ENCODE measurements around the gene PPRC1. TPM values are rescaled to one million over a fixed set of nuclear protein-coding genes. Genes with fewer than 3 reads are reported as not detected.

Gene PPRC1
- total RNA-seq, 1 donor from 2014 or later, result 30.7 TPM

DNA sequence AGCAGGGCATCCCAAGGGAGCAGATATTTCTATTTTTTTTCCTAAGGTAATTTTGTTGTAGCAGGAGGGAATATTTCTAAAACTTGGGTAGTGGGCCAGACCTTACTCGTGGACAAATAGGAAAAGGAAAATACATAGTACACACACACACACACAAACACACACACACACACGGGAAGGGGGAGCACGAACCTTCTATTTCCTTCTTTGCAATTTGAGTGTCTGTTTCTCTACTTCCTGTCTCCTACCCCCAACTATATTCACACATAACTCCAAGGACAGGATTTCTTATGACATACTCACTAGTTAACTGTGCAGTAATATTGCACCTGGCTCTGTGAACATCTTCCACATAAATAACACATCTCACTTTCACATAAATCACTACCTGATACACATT is 17.1 kb upstream of the PPRC1 start:
- H3K9me3 ChIP-seq, result no peaks in the 10 kb centered on the region
- H3K4me3 ChIP-seq, result peak overlapping the region in 1 of 2 donors; percentile 84
- H3K27me3 ChIP-seq, result no peaks in the 10 kb centered on the region
- peaks cover 33 to 53% of the 10 kb centered on the region in 2 donors for H3K4me1 ChIP-seq
- peak overlapping the region; percentile 71 to 100 for H3K27ac ChIP-seq
- peaks cover 7 to 9% of the 10 kb centered on the region in 2 donors for H3K36me3 ChIP-seq
- DNase-seq (ENCODE audit: low spot score in 2 of 2), result no peak
- intact Hi-C loops (cut with DNase I), result loop anchor here (5.0 kb wide), 1 partner anchor 37 kb away; the partner anchor contains the start of gene NOLC1
- TF ChIP-seq, protein P1, sequence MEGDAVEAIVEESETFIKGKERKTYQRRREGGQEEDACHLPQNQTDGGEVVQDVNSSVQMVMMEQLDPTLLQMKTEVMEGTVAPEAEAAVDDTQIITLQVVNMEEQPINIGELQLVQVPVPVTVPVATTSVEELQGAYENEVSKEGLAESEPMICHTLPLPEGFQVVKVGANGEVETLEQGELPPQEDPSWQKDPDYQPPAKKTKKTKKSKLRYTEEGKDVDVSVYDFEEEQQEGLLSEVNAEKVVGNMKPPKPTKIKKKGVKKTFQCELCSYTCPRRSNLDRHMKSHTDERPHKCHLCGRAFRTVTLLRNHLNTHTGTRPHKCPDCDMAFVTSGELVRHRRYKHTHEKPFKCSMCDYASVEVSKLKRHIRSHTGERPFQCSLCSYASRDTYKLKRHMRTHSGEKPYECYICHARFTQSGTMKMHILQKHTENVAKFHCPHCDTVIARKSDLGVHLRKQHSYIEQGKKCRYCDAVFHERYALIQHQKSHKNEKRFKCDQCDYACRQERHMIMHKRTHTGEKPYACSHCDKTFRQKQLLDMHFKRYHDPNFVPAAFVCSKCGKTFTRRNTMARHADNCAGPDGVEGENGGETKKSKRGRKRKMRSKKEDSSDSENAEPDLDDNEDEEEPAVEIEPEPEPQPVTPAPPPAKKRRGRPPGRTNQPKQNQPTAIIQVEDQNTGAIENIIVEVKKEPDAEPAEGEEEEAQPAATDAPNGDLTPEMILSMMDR (IDR thresholded peaks at IDR 0.05), result no peak

DNA sequence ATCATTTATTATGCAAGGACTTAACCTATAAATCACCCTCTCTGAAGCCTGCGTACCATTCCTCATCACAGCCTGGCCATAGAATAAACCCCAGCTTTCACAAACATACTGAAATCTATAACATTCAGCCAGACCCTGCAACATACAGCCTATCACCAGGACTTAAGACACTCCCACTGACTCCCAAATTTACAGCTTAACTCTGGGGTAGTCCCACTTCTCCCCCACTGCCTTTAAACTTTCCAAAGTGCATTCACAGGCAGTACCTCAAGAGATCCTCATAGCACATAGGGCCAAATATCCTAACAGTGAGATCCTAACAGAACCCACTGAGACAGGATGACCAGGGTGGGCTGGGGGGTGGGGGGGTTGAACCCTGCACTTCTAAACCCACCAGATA is 16.2 kb upstream of the PPRC1 start:
- intact Hi-C loops (cut with DNase I), result loop anchor here (5.0 kb wide), 1 partner anchor 36 kb away; the partner anchor contains the start of gene NOLC1
- H3K36me3 ChIP-seq, result peaks cover 0 to under 1% of the 10 kb centered on the region in 2 donors
- DNase-seq (ENCODE audit: low spot score in 2 of 2), result no peak
- H3K4me1 ChIP-seq, result peaks cover 35 to 57% of the 10 kb centered on the region in 2 donors
- H3K4me3 ChIP-seq, result peak overlapping the region; percentile 88 to 94
- peak overlapping the region; percentile 98 to 100 for H3K27ac ChIP-seq
- H3K9me3 ChIP-seq, result no peaks in the 10 kb centered on the region
- TF ChIP-seq, protein P1 (IDR thresholded peaks at IDR 0.05), result no peak
- H3K27me3 ChIP-seq, result no peaks in the 10 kb centered on the region

DNA sequence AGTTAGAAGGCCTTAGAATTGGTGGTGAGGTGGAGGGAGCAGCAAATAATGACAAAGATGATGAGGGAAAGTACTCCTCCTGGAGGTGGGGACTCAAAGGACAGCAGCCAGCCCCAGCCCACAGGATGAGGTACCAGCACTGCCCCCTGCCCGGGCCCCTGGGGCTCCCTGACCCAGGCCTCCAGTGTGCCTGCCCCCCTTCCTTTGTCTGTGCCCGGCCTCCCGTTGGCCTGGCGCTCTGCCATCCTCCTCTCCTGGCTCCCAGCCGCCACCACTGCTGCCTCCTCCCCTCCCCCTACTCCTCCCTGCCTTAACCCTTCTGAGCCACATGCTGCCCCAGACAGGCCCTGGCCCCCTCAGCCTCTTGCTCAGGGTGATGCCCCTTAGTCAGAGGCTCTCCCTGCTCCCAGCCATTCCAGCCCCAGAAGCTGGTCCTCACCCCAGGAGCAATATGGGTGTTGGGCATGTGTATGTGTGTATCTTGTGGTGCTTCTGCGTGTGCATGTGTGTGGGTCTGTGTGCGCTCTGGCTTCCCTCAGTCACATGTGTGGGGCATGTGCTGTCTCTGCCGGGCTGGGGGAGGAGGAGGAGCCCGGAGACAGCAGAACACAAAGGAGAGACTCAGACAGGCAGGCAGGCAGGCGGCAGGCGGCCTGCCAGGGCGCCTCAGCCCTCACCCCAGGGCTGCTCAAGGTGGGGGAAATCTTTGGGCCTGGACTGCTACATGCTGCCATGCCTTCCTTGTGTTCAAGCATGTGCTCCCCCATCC is 15.3 kb upstream of the PPRC1 start:
- Histone ChIP-seq H3K27me3 (no peaks in the 10 kb centered on the region), H3K36me3 (no peaks in the 10 kb centered on the region), H3K4me1 (peaks cover 37 to 55% of the 10 kb centered on the region in 2 donors), H3K4me3 (peak overlapping the region; percentile 88 to 94), H3K9me3 (no peaks in the 10 kb centered on the region), H3K27ac (peak overlapping the region; percentile 98 to 100)
- DNase-seq (ENCODE audit: low spot score in 2 of 2), result peak in 1 of 2 donors; percentile 85
- intact Hi-C loops (cut with DNase I), result loop anchor here (2.0 to 5.0 kb wide), 2 partner anchors 35 to 53 kb away; partner anchors contain the start of genes HPS6 and NOLC1
- TF ChIP-seq, protein P1 (IDR thresholded peaks at IDR 0.05), result no peak

DNA sequence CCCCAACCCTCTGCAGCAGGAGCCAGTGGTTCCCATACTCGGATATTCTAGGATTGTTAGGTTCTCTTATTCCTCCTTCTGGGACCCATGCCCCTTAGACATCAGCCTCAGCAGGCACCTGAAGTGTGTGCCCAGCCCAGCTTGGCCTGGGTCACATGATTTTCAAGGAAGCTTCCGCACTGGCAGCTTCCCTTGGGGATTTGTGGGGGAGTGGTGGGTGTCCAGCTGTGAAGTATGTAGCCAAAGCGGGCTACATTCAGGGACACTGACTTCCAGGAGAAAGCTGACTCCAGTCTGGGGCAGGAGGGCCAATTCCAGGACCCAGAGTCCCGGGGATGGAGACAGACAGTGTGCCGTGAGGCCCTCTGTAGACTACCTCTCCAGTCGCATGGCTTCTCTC is 14.0 kb upstream of the PPRC1 start:
- peak overlapping the region; percentile 98 to 100 for H3K27ac ChIP-seq
- H3K9me3 ChIP-seq, result no peaks in the 10 kb centered on the region
- H3K4me1 ChIP-seq, result peaks cover 30 to 45% of the 10 kb centered on the region in 2 donors
- H3K4me3 ChIP-seq, result peak overlapping the region; percentile 88 to 94
- H3K36me3 ChIP-seq, result no peaks in the 10 kb centered on the region
- no peaks in the 10 kb centered on the region for H3K27me3 ChIP-seq
- TF ChIP-seq, protein P1 (IDR thresholded peaks at IDR 0.05), result no peak
- intact Hi-C loops (cut with DNase I), result loop anchor here (2.0 to 5.0 kb wide), 2 partner anchors 33 to 54 kb away; partner anchors contain the start of genes HPS6 and NOLC1
- peak in 1 of 2 donors; percentile 73 for DNase-seq (ENCODE audit: low spot score in 2 of 2)

DNA sequence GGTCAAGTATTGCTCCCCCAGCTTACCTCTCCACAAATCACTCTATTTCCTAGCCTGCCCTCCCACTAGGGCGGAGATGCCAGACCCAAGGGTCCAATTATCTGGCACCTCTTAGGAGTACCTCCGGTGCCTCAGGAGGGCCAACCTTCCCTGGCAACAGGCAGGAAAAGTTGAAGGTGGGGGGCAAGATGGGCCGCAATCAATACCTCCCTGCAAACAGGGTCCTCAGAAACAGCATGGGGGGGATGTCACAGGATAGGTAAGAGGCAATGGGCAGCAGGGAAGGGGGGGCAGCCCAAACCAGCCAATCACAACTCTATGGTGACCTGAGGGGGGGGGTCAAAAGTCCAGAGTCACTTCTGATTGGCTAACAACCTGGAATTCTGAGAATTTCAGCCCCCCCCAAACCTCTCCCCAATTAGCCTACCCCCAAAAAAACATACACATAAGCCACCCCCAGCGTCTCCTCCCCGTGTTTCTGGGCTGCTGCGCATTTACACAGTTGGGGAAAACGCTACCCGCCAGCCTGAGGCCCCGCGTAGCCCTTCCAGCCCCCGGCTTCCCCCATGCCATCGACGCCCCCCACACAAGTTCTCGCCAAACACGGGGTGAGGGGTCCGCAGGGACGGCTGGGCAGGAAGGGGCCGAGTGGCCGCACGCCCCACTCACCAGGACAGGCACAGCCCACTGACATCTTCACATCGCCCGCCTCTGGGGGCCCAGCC is 13.3 kb upstream of the PPRC1 start:
- H3K36me3 ChIP-seq, result no peaks in the 10 kb centered on the region
- DNase-seq (ENCODE audit: low spot score in 2 of 2), result peak; percentile 58 to 90
- peaks cover 27 to 42% of the 10 kb centered on the region in 2 donors for H3K4me1 ChIP-seq
- H3K27me3 ChIP-seq, result no peaks in the 10 kb centered on the region
- TF ChIP-seq, protein P1 (IDR thresholded peaks at IDR 0.05), result no peak
- no peaks in the 10 kb centered on the region for H3K9me3 ChIP-seq
- H3K27ac ChIP-seq, result peak overlapping the region; percentile 98 to 100
- H3K4me3 ChIP-seq, result peak overlapping the region; percentile 88 to 94
- intact Hi-C loops (cut with DNase I), result loop anchor here (1.0 to 10.0 kb wide), 6 partner anchors 14 to 1935 kb away; partner anchors contain the start of genes BLOC1S2, ERLIN1, HPS6 and NOLC1
